Measurements from ENCODE around the gene FANCF.
A peak's percentile ranks its signal among the peaks of the same experiment; 100 is the strongest.
"Not testable (repeated sequence)": the region's sequence is repeated elsewhere in the genome, so short reads cannot be mapped to it uniquely, and the experiment has no call there.

Gene FANCF, protein sequence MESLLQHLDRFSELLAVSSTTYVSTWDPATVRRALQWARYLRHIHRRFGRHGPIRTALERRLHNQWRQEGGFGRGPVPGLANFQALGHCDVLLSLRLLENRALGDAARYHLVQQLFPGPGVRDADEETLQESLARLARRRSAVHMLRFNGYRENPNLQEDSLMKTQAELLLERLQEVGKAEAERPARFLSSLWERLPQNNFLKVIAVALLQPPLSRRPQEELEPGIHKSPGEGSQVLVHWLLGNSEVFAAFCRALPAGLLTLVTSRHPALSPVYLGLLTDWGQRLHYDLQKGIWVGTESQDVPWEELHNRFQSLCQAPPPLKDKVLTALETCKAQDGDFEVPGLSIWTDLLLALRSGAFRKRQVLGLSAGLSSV

DNA sequence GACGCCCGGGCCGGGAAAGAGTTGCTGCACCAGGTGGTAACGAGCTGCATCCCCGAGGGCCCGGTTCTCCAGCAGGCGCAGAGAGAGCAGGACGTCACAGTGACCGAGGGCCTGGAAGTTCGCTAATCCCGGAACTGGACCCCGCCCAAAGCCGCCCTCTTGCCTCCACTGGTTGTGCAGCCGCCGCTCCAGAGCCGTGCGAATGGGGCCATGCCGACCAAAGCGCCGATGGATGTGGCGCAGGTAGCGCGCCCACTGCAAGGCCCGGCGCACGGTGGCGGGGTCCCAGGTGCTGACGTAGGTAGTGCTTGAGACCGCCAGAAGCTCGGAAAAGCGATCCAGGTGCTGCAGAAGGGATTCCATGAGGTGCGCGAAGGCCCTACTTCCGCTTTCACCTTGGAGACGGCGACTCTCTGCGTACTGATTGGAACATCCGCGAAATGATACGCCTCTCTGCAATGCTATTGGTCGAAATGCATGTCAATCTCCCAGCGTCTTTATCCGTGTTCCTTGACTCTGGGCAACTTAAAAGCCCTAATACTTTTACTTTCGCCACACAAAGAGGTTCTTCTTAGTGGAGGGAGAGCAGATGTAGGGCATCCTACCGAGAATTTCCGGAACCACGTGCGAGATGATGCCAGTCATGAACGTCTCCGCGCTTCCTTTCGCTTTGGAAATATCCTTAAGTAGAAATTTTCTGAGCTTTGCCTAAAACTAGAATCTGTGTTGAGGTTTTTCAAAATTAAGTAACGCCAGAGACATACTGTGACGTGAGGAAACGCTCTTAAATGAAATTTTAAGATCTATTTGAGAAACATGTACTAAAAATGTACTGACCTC is at the start of gene FANCF:
TSS of gene FANCF (minus strand) at position 376 of the 840 bp plus-strand sequence. CDS start at position 363, 13 bp downstream.
- peak; percentile 98 for DNase-seq

GRCh38 chr11:22674470-22675439 is 49.1 kb upstream of the FANCF start:
- DNase-seq = no peak

DNA sequence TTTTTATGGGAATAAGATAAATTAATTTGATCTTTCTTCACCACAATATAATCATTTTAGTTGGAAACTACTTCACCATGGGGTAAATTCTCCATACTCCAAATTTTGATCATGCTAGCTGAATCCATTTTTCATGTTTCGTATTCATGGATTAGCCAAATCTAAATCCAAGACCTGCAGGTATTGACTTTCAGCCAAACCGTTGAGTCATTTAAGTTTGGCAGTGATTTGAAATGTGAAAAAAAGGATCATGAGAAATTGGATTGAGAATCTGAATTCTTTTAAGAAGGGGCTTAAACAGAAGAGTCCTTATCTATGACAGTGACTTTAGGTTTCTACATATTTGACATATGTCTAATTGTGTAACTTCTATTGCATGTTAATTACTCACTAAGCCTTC is 46.1 kb upstream of the FANCF start:
- DNase-seq = no peak

DNA sequence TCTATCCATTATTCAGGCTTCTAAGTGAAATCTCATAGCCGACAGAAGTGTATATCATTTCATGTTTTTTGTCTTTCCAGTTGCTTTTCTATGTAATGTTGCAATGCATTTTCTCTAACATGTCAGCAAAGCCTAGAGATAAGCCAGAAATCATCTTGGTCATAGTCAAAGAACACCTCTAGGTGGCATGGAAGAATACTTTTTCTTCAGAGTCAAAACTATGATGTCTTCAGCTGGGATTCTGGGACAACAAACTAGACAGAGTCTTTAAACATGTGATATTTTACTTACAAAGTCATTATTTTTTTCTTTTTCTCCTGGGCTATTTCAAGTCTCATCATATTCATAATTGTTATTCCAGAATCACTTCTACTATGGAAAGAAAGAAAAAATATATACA is 45.2 kb upstream of the FANCF start:
- DNase-seq = no peak

- DNase-seq = no peak
These were observed 43.7 kb upstream of the FANCF start for GRCh38 chr11:22669368-22669767.

DNA sequence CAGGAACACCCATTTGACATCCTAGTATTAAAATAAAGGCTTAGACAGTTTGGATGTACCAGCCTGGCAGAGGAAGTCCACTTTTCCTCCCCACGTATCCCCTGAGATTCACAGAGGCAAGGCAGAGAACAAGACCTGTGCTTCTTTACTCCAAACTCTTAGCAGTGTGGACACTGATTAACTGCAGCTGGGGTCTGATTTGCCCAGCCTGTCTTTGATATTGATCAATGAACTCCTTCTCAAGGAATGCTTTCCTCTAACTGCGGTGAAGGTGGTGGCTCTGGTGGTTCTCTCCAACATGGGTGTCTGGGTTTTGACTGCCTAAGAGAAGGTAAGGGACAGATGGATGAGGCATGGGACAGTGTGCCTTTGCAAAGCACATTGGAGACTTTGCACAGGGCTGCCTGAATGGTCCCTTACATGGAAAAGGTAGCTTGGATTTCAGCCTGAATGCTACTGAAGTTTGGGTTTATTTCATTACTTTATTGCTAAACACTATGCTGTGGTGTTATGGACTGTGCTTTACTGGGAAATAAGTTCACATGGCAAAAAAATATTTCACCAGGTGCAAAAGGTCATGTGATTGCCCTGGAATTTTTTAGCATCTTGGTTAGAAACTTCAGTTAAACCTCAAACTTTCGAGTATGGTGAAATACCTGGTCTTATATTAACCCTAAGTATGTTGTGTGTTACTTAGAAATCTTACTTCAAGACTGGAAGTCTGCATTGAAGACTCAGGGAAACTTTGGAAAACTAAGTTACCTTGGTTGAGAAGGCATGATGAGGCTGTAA is 42.6 kb upstream of the FANCF start:
- DNase-seq = no peak

GRCh38 chr11:22666688-22667439 is 41.2 kb upstream of the FANCF start:
- DNase-seq = no peak

DNA sequence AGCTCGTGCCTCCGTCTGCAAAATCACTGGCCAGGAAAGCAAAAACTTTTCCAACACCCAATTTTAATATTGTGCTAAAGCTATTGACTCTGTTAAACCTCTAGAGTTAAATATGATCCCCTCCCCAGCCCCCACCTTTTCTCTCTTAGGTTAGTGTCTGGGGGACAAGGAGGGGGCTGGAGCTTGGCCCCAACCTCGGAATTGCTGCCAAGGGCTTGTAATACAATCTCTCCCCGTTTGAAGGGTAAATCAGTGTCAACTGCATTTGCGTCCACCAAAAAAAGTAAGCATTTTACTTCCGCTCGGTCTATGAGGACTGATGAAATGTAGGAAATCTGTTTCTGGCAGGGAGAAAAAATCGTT is 40.7 kb upstream of the FANCF start, which contains the start of gene GAS2:
TSS of gene GAS2 (plus strand) at position 287 of the 363 bp plus-strand sequence. CDS start 8,259 bp downstream, outside the sequence.
- DNase-seq = no peak

- DNase-seq = no peak
These were observed 34.2 kb upstream of the FANCF start for GRCh38 chr11:22659783-22660182.

DNA sequence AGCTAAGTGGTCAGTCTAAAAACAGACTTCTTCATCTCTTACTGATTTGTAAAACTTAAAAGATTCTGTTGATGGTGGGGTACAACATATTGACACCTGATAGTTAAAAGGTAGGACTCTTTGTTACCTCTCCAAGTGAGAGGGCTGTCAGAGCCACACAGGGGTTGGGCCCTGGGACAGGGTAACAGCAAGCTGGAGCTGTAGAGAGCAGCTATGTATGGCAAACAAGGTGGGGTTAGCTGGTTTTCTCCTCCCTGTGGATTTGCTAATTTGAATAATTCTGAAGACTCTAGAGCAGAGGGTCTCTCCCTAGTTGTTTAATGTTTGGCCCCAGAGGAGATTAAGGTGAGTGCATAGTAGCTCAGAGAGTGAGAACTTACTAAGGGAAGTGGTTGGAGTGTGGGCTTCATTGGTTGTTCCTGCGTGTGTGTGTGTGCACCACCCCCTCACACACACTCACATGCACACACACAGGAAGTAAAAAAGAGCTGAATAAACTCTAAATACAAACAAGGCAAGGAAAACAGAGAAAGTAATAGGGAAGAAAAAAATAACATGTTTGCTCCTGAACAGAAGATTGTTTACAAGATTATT is 31.6 kb upstream of the FANCF start:
- no peak for DNase-seq

- DNase-seq = no peak
These were observed 30.5 kb upstream of the FANCF start for GRCh38 chr11:22656130-22656529.

- DNase-seq = not testable (repeated sequence)
These were observed 26.7 kb upstream of the FANCF start for GRCh38 chr11:22652346-22652745.

DNA sequence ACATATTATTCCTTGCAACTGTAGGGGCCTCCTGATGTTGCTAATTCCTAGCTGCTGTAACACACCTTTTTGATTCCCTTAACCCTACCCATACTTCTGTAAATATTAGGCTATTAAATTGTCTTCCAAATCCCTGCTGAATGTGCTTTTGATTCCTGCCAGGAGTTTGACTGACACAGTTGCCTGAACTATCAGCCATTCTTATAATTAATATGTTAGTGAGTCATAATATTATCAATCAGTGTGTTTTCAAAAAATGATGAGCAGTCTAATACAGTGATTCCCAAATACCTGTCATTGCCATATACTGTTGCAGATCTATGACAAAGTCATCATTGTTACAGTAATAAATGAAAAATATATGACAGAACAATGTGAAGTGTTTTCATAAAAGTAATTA is 15.9 kb upstream of the FANCF start:
- DNase-seq = no peak

DNA sequence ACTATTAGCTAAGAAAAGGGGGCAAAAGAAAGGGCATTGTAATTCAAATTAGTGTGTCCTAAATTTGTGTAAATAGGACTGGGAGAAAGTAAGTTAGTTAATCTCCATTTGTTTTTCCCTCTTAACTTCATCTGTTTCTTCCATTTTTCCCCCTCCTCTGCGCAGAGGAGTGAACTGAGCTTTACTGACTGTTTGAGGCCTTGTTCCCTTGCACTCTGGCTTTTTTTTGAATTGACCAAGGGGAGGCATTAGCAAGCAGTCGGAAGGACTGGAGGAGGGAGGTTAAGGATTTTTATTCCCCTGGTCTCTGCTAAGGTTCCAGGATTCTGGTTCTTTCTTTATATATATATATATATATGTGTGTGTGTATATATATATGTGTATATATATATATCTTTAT is 15.2 kb upstream of the FANCF start:
- no peak for DNase-seq

DNA sequence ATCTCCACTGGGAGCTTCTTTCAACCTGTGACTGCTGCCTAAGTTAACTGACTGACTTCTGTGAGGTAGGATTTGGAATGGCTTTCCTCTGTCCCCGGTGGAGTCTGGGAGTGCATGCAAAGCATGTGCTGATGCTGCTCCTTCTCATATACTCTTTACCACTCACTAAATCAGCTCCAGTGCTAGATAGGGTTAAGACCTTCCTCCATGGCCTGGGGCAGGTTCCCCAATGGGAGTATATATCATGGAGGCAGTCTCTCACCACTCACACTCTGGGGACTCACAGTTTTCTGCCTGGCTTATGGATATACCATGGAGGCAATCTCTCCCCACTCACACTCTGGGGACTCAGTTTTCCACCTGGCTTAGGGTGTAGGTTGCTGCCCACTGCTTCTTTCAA is 10.1 kb upstream of the FANCF start:
- no peak for DNase-seq

DNA sequence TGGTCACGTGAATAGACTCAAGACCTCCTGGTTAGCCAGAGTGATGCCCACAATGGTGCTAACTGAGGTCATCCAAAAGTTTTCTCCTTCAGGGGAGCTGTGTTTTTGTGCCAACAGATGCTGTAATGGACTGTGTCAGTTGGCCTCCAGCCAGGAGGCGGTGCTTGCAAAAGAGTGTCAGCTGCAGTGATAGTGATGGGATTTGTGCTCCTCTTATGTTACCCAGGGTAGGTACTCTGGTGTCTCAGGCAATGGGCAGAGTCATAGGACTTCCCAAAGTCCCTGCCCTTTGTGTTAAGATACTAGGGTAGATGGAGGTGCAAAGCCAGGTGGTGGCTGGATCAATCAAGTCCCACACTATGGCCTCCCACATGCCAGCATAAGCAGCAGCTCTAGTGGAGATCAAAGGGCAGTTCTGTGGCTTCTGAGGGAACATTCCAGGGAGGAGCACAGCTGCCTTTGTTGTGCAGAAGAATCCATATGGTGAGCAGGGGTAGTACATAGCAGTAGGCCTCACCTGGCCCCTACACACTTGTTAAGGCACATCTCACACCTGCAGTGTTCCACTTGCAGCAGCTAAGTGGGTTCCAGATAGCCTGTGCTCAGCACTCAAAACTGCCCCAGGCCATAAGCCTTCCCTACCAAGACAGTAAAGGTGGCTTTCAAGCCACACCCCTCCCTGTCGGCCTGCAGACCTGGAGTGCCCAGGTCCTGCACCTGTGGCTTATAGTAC is 9.4 kb upstream of the FANCF start:
- DNase-seq = no peak

DNA sequence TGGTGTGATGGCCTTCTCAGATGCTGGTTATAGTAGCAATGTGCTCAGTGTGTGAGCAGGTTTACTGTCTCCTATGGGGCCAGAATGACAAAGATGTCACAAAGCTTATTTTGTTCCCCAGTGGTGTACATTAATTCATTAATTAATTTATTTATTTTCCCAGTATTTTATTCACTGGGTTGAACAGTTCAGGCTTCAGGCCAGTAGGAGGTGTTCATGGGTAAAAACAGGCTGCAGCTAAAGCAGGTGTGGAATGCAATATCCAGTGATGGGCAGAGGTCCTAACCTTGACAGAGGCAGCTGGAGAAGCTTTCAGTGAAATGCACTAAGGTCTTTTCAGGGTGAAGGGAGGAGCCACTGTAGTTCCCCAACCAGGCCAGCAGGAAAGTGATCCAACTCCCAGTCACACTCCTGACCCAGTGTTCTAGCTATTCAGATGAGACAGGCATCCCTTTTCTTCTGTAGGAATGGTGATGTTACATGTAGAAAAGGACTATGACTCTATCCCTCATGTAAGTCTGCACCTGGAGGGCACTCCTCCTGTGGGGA is 7.8 kb upstream of the FANCF start:
- no peak for DNase-seq

GRCh38 chr11:22627421-22627820 is 1.8 kb upstream of the FANCF start:
- no peak for DNase-seq

GRCh38 chr11:22626573-22627239 is 1.1 kb upstream of the FANCF start:
- DNase-seq = no peak

Data from amniotic stem cell (primary cell).